ENCODE data around the gene TM4SF20.

TM4SF20 gene

DNA sequence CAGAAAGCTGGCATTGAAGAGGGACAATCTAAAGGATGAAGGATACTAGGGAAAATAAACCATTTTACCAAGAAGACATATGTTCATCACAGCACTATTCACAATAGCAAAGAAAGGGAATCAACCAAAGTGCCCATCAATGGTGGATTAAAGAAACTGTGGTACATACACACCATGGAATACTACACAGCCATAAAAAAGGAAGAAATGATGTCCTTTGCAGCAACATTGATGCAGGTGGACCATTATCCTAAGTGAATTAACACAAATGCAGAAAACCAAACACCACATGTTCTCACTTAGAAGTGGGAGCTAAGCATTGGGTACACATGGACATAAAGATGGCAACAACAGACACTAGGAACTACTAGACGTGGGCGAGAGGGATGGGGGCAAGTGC lies 61.3 kb downstream of the TM4SF20 start:
- no peak for DNase-seq

DNA sequence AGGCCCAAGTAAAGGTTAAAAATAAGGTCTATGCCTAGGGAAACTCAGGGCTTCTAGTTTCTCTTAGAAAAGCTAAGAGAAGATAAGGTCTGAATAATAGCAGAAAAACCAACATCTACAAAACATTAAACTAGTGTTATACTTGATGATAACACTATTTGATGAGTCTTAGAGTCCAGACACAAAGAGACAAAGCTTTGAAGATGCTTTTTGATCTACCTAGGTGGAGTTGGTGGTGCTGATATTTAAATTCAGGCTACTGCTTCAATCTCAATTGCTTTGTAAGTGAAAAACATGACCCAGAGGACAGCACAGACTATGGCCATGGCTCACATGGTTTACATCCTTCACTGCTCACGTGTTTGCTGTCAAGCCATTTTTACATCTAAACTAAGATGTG lies 65.8 kb downstream of the TM4SF20 start:
- no peak for DNase-seq

DNA sequence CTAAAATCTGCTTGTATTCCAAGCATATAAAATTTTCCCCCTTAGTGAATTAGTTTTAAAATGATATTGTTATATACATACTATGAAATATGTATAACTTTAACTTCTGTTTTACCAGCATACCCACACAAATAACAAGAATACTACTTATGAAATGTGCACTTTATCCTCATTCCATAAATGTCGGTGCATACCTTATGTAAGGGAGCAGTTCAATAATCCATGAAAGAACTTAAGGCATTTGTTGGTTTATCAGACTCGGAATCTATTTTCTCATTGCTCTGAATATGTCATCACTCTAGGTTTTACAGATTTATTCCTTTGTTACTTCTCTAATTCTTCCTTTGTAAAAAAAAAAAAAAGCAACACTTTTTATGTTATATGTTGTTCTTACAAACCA lies 66.5 kb downstream of the TM4SF20 start:
- DNase-seq = no peak
